Measurements from ENCODE around the gene SSH2.

DNA sequence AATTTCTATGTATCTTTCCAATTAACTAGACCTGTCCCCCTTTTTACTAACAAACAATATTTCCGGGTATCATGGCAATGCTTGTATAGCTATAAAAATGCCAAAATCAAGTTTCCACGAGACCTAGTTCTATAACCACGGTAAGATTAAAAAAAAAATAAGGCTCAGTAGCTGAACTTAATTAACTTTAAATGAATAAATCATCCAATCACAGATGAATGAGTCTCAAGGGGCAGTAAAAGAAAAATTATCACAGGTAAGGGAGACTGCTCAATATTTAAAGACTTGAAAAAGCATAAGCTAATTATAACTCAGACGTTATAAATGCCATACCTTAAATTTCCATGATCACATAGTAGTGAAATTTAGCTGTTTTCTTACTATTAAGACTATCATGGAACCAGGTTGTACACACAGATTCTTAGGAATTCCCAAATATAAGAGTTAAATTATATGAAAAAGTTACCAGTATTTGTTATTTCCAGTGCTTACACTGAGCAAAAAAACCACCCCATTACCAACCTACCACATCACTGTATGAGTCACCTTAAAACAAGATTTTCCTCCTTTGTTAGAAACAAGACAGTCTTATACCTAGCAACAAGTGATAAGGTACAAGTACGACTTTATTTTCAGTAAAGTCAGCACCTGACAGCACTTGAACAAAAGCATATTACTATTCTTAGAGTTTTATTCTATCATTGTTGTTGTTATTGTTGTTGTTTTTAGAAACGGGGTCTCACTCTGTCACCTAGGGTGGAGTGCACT, 20.6 kb downstream of the SSH2 start:
- TF ChIP-seq EZH2 (IDR thresholded peaks at IDR 0.05; ENCODE audit: borderline replicate concordance, insufficient read depth, low read length, poor library complexity, severe bottlenecking), result no peak
- TF ChIP-seq EP300 (conservative IDR thresholded peaks at IDR 0.05; ENCODE audit: poor library complexity, severe bottlenecking), result no peak
- TF ChIP-seq, protein P1, sequence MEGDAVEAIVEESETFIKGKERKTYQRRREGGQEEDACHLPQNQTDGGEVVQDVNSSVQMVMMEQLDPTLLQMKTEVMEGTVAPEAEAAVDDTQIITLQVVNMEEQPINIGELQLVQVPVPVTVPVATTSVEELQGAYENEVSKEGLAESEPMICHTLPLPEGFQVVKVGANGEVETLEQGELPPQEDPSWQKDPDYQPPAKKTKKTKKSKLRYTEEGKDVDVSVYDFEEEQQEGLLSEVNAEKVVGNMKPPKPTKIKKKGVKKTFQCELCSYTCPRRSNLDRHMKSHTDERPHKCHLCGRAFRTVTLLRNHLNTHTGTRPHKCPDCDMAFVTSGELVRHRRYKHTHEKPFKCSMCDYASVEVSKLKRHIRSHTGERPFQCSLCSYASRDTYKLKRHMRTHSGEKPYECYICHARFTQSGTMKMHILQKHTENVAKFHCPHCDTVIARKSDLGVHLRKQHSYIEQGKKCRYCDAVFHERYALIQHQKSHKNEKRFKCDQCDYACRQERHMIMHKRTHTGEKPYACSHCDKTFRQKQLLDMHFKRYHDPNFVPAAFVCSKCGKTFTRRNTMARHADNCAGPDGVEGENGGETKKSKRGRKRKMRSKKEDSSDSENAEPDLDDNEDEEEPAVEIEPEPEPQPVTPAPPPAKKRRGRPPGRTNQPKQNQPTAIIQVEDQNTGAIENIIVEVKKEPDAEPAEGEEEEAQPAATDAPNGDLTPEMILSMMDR (IDR thresholded peaks at IDR 0.05; ENCODE audit: poor library complexity, severe bottlenecking), result no peak
- no peak for TF ChIP-seq MXI1 (conservative IDR thresholded peaks at IDR 0.05; ENCODE audit: poor library complexity, severe bottlenecking)

All from neural cell (in vitro differentiated cells).